Rectal smooth muscle tissue (tissue), 1 donor: ENCODE data around the gene ZMYND15.
A peak's percentile ranks its signal among the peaks of the same experiment; 100 is the strongest.

Experiments used
- H3K27ac ChIP-seq: one replicate; pipeline ENCODE4 v1.7.0; 2013; ENCODE audit warnings: low read depth, low read length, inconsistent platforms
- H3K27me3 ChIP-seq: one replicate; pipeline ENCODE4 v1.7.0; 2013; ENCODE audit warnings: low read length; ENCODE audit not compliant: control insufficient read depth, insufficient read depth
- H3K36me3 ChIP-seq: one replicate; pipeline ENCODE4 v1.7.0; 2013; ENCODE audit warnings: low read length; ENCODE audit not compliant: control insufficient read depth, insufficient read depth
- H3K4me1 ChIP-seq: one replicate; pipeline ENCODE4 v1.7.0; 2013; ENCODE audit warnings: low read length; ENCODE audit not compliant: control insufficient read depth, insufficient read depth
- H3K4me3 ChIP-seq: one replicate; pipeline ENCODE4 v1.7.0; 2013; ENCODE audit warnings: low read length
- H3K9ac ChIP-seq: one replicate; pipeline ENCODE4 v1.7.0; 2013; ENCODE audit warnings: low read length

ZMYND15 gene

GRCh38 chr17:4720787-4721186, 18.8 kb upstream of the ZMYND15 start:
- no peaks in the 10 kb centered on the region for H3K4me1 ChIP-seq
- no peak overlapping the region for H3K27ac ChIP-seq
- H3K9ac ChIP-seq, result no peak overlapping the region
- H3K36me3 ChIP-seq, result peaks cover 4% of the 10 kb centered on the region
- no peak overlapping the region for H3K4me3 ChIP-seq
- H3K27me3 ChIP-seq, result no peaks in the 10 kb centered on the region

- H3K9ac ChIP-seq, result no peak overlapping the region
- H3K36me3 ChIP-seq, result peaks cover 4% of the 10 kb centered on the region
- no peak overlapping the region for H3K4me3 ChIP-seq
- H3K27me3 ChIP-seq, result no peaks in the 10 kb centered on the region
- no peaks in the 10 kb centered on the region for H3K4me1 ChIP-seq
- H3K27ac ChIP-seq, result no peak overlapping the region
Measured at GRCh38 chr17:4721203-4722135, 18.2 kb upstream of the ZMYND15 start.

GRCh38 chr17:4722678-4723240, 16.9 kb upstream of the ZMYND15 start:
- Histone ChIP-seq H3K27me3 (no peaks in the 10 kb centered on the region), H3K4me1 (no peaks in the 10 kb centered on the region), H3K9ac (no peak overlapping the region), H3K36me3 (peaks cover 4% of the 10 kb centered on the region), H3K4me3 (no peak overlapping the region), H3K27ac (no peak overlapping the region)

GRCh38 chr17:4724650-4725049, 15.0 kb upstream of the ZMYND15 start:
- peaks cover 3% of the 10 kb centered on the region for H3K36me3 ChIP-seq
- H3K4me1 ChIP-seq, result no peaks in the 10 kb centered on the region
- H3K4me3 ChIP-seq, result no peak overlapping the region
- H3K27me3 ChIP-seq, result no peaks in the 10 kb centered on the region
- H3K27ac ChIP-seq, result no peak overlapping the region
- no peak overlapping the region for H3K9ac ChIP-seq

- H3K4me1 ChIP-seq, result no peaks in the 10 kb centered on the region
- H3K27ac ChIP-seq, result no peak overlapping the region
- no peaks in the 10 kb centered on the region for H3K36me3 ChIP-seq
- H3K4me3 ChIP-seq, result no peak overlapping the region
- no peaks in the 10 kb centered on the region for H3K27me3 ChIP-seq
- no peak overlapping the region for H3K9ac ChIP-seq
Measured at GRCh38 chr17:4725646-4726310, 13.9 kb upstream of the ZMYND15 start.

- Histone ChIP-seq H3K27ac (no peak overlapping the region), H3K4me3 (no peak overlapping the region), H3K27me3 (no peaks in the 10 kb centered on the region), H3K36me3 (no peaks in the 10 kb centered on the region), H3K4me1 (no peaks in the 10 kb centered on the region), H3K9ac (no peak overlapping the region)
Measured at GRCh38 chr17:4728124-4728523, 11.5 kb upstream of the ZMYND15 start.

- Histone ChIP-seq H3K4me3 (no peak overlapping the region), H3K9ac (no peak overlapping the region), H3K27me3 (no peaks in the 10 kb centered on the region), H3K27ac (no peak overlapping the region), H3K36me3 (peaks cover 3% of the 10 kb centered on the region), H3K4me1 (no peaks in the 10 kb centered on the region)
Measured at GRCh38 chr17:4733073-4733531, 6.5 kb upstream of the ZMYND15 start.

- Histone ChIP-seq H3K36me3 (peaks cover 3% of the 10 kb centered on the region), H3K4me1 (peaks cover 5% of the 10 kb centered on the region), H3K9ac (no peak overlapping the region), H3K4me3 (no peak overlapping the region), H3K27me3 (no peaks in the 10 kb centered on the region), H3K27ac (no peak overlapping the region)
Measured at GRCh38 chr17:4734857-4735475, 4.7 kb upstream of the ZMYND15 start.

- H3K27me3 ChIP-seq, result no peaks in the 10 kb centered on the region
- H3K36me3 ChIP-seq, result peaks cover 3% of the 10 kb centered on the region
- H3K27ac ChIP-seq, result no peak overlapping the region
- H3K9ac ChIP-seq, result no peak overlapping the region
- peaks cover 5% of the 10 kb centered on the region for H3K4me1 ChIP-seq
- H3K4me3 ChIP-seq, result no peak overlapping the region
Measured at GRCh38 chr17:4735876-4736651, 3.6 kb upstream of the ZMYND15 start.

GRCh38 chr17:4738136-4739121, 1.2 kb upstream of the ZMYND15 start:
- Histone ChIP-seq H3K9ac (no peak overlapping the region), H3K36me3 (peaks cover 3% of the 10 kb centered on the region), H3K27ac (no peak overlapping the region), H3K27me3 (no peaks in the 10 kb centered on the region), H3K4me1 (peaks cover 5% of the 10 kb centered on the region), H3K4me3 (peak overlapping the region; percentile 86)

GRCh38 chr17:4740025-4740351, 355 bp downstream of the ZMYND15 start:
- H3K4me3 ChIP-seq, result peak overlapping the region; percentile 86
- H3K27ac ChIP-seq, result no peak overlapping the region
- peaks cover 5% of the 10 kb centered on the region for H3K27me3 ChIP-seq
- H3K9ac ChIP-seq, result no peak overlapping the region
- peaks cover 5% of the 10 kb centered on the region for H3K4me1 ChIP-seq
- no peaks in the 10 kb centered on the region for H3K36me3 ChIP-seq
